Activated CD4-positive, alpha-beta T cell treated with anti-CD3 and anti-CD28 coated beads for 36 hours (primary cell): ENCODE measurements around the gene VPS35L. TPM values are rescaled to one million over a fixed set of nuclear protein-coding genes. Genes with fewer than 3 reads are reported as not detected.
"Not testable (repeated sequence)": the region's sequence is repeated elsewhere in the genome, so short reads cannot be mapped to it uniquely, and the experiment has no call there.

ENCODE experiments used
- ATAC-seq: fragments of 200-7000 bp; cut with Tn5 transposase; one replicate; pipeline ENCODE4 v1.10.0; 2021; ENCODE audit warnings: mild to moderate bottlenecking, moderate library complexity
- CTCF ChIA-PET: fragments of 350-600 bp; sonication (Branson Sonifier 250); formaldehyde crosslinking; loops from one replicate; lab custom pipeline; 2021; ENCODE audit warnings: antibody characterized with exemption; lab: Charles Lee
- POLR2A ChIA-PET: fragments of 350-600 bp; sonication (Branson Sonifier 250); formaldehyde crosslinking; loops from one replicate; lab custom pipeline; 2021; ENCODE audit warnings: antibody characterized with exemption, inconsistent platforms; lab: Charles Lee
- DNase-seq: peaks from one replicate; pipeline ENCODE4 v3.0.0-alpha.2; 2020
- H3K27ac Mint-ChIP-seq: one replicate; pipeline ENCODE4 v1.8.0; 2021; ENCODE audit warnings: mixed read lengths
- H3K27me3 Mint-ChIP-seq: one replicate; pipeline ENCODE4 v1.8.0; 2021; ENCODE audit warnings: mixed read lengths
- H3K36me3 Mint-ChIP-seq: one replicate; pipeline ENCODE4 v1.8.0; 2021; ENCODE audit warnings: low read depth, mixed read lengths
- H3K4me1 Mint-ChIP-seq: one replicate; pipeline ENCODE4 v1.8.0; 2021; ENCODE audit warnings: mixed read lengths
- H3K4me3 Mint-ChIP-seq: one replicate; pipeline ENCODE4 v1.8.0; 2021; ENCODE audit warnings: mild to moderate bottlenecking, moderate library complexity, mixed read lengths
- H3K9me3 Mint-ChIP-seq: one replicate; pipeline ENCODE4 v1.8.0; 2021; ENCODE audit warnings: low read depth, mixed read lengths
- intact Hi-C, 2 experiments: fragments of 100-400 bp; cut with DNase I in 1 of 2; cut with micrococcal nuclease in 1 of 2; formaldehyde crosslinking; loops; one replicate each; pipeline versions ENCODE4 v1.14.2 to v1.15.1; 2022 to 2024; cut with DNase I, micrococcal nuclease
- total RNA-seq, 2 experiments: library from RNA; stranded (reverse); gene quantifications; one replicate each; pipeline ENCODE4 v1.2.3, GENCODE V29; 2021

The VPS35L gene
- total RNA-seq, 2 experiments from 2014 or later, result 30.7 to 31.6 TPM

DNA sequence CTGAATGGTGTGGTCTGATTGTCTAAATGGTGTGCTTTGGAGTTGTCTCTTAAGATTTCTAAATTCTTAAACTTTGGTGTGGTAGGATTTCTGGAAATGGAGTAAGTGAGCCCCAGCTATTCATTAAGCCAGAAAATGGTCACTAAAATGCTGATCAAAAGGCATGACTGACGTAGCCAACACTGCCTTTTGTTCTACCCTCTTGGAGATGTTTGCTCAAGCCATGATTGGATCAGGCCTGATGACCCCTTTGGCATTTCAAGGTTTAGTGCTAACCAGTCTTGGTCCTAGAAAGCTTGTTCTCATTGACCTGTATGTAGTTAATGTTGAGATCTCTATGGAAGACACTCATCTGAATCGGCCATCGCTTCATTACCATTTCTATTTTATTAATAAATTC is 94.5 kb downstream of the VPS35L start:
- CTCF ChIA-PET, result interaction anchor here (3.3 kb wide), 1 partner anchor 9 kb away, joined by 12 read pairs; no protein-coding TSS in a partner anchor
- no peaks in the 10 kb centered on the region for H3K4me1 Mint-ChIP-seq
- no peak overlapping the region for H3K27ac Mint-ChIP-seq
- DNase-seq (no peak), ATAC-seq (no peak)
- POLR2A ChIA-PET, result interaction anchor here (0.9 kb wide), 1 partner anchor 13 kb away, joined by 3 read pairs; no protein-coding TSS in a partner anchor
- peaks cover 29% of the 10 kb centered on the region for H3K36me3 Mint-ChIP-seq
- intact Hi-C loops, result no loop called here
- H3K9me3 Mint-ChIP-seq, result no peaks in the 10 kb centered on the region
- H3K4me3 Mint-ChIP-seq, result no peak overlapping the region
- no peaks in the 10 kb centered on the region for H3K27me3 Mint-ChIP-seq

- Mint-ChIP-seq H3K9me3 (no peaks in the 10 kb centered on the region), H3K27ac (no peak overlapping the region), H3K4me1 (no peaks in the 10 kb centered on the region), H3K27me3 (no peaks in the 10 kb centered on the region), H3K4me3 (no peak overlapping the region), H3K36me3 (peaks cover 39% of the 10 kb centered on the region)
- POLR2A ChIA-PET, result no interaction called here
- CTCF ChIA-PET, result interaction anchor here (0.8 kb wide), 1 partner anchor 287 kb away, joined by 3 read pairs; no protein-coding TSS in a partner anchor
- no peak for ATAC-seq
- DNase-seq, result no peak
- intact Hi-C loops, result no loop called here
These were observed 98.6 kb downstream of the VPS35L start for GRCh38 chr16:19654147-19654546.

DNA sequence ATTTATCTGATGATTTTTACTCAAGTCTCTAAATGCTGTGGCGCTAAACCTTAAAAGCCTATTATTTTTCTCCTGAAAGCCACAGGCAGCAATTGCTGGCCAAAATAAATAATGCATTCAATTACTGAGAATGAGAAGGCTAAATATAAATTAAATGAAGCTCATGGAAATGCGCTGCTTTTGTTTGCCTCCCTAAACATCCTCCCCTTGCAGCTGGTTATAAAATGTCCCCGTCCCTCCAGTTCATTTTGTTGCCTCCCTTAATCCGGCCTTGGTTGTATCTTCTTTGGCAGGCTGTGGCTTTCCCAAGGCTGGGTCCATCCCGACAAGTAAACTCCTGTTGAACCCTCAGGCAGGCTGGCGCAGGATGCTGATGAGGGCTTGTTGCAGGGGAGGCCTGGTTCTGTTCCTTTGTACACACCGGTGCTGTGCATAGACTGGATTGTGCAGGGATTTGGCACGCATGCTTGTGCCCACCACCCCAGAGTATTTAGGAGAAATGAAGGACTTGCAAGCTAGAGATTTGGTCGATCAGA is 99.8 kb downstream of the VPS35L start:
- Mint-ChIP-seq H3K36me3 (peaks cover 41% of the 10 kb centered on the region), H3K27me3 (no peaks in the 10 kb centered on the region), H3K27ac (no peak overlapping the region), H3K4me3 (no peak overlapping the region), H3K4me1 (peaks cover 4% of the 10 kb centered on the region), H3K9me3 (no peaks in the 10 kb centered on the region)
- ATAC-seq (no peak), DNase-seq (no peak)
- ChIA-PET POLR2A (no interaction called here), CTCF (interaction anchor here (0.8 to 1.0 kb wide), 2 partner anchors 76 to 286 kb away, joined by 3 read pairs; no protein-coding TSS in a partner anchor)
- intact Hi-C loops, result no loop called here

DNA sequence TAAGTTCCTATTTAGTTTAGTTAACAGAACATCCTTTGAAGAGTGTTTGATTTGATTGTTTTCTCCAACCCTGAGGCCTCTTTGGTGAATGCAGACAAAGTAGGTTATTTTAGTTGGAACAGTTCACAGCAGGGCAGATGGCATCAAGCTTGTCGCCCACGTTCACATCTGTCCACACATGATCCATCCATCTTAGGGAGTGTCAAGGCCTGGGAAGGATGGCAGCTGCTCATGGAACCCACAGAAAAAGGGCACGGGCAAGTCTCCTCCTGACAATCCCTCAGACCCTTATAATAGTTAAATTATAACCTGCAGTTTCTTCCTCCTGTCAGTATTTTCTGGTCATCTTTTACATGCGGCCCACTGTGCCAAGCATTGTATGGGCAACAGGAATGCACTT is 102.3 kb downstream of the VPS35L start:
- H3K27me3 Mint-ChIP-seq, result no peaks in the 10 kb centered on the region
- H3K4me1 Mint-ChIP-seq, result peaks cover 7% of the 10 kb centered on the region
- no peak overlapping the region for H3K4me3 Mint-ChIP-seq
- H3K27ac Mint-ChIP-seq, result no peak overlapping the region
- H3K9me3 Mint-ChIP-seq, result no peaks in the 10 kb centered on the region
- DNase-seq (no peak), ATAC-seq (no peak)
- H3K36me3 Mint-ChIP-seq, result peaks cover 36% of the 10 kb centered on the region
- intact Hi-C loops, result no loop called here
- CTCF ChIA-PET, result no interaction called here
- POLR2A ChIA-PET, result no interaction called here

GRCh38 chr16:19659554-19659953 is 104.1 kb downstream of the VPS35L start:
- intact Hi-C loops, result no loop called here
- POLR2A ChIA-PET, result no interaction called here
- Mint-ChIP-seq H3K36me3 (peaks cover 33% of the 10 kb centered on the region), H3K27ac (no peak overlapping the region), H3K4me3 (no peak overlapping the region), H3K4me1 (peaks cover 7% of the 10 kb centered on the region), H3K9me3 (no peaks in the 10 kb centered on the region), H3K27me3 (no peaks in the 10 kb centered on the region)
- no peak for ATAC-seq
- CTCF ChIA-PET, result no interaction called here
- DNase-seq, result no peak

- Mint-ChIP-seq H3K9me3 (peaks cover 3% of the 10 kb centered on the region), H3K4me1 (peaks cover 7% of the 10 kb centered on the region), H3K4me3 (no peak overlapping the region), H3K27ac (no peak overlapping the region), H3K36me3 (peaks cover 37% of the 10 kb centered on the region), H3K27me3 (no peaks in the 10 kb centered on the region)
- ChIA-PET CTCF (no interaction called here), POLR2A (no interaction called here)
- peak; percentile 79 for ATAC-seq
- no peak for DNase-seq
- intact Hi-C loops, result no loop called here
These were observed 104.9 kb downstream of the VPS35L start for GRCh38 chr16:19660432-19660831.

DNA sequence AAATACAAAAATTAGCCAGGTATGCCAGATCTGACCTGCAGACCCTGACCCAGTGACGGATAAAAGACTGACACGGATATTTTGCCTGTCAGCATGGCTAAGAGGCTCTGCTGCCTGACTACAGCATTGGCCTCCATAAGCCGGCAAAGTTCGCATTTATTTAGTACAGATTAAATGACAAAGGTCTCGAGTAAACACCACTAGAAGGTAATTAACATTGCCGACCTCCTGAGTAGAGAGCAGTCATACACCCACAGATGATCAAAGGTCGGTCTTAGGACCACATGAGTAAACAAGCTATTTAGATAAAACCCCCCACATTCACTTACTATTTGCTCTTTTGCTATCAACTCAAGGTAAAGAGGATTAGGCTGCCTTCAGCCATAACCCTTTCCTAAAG is 106.8 kb downstream of the VPS35L start:
- ChIA-PET POLR2A (interaction anchor here (1.1 kb wide), 1 partner anchor 13 kb away, joined by 3 read pairs; no protein-coding TSS in a partner anchor), CTCF (interaction anchor here (0.8 kb wide), 1 partner anchor 9 kb away, joined by 4 read pairs; no protein-coding TSS in a partner anchor)
- Mint-ChIP-seq H3K27ac (no peak overlapping the region), H3K4me3 (no peak overlapping the region), H3K36me3 (peaks cover 34% of the 10 kb centered on the region), H3K9me3 (peaks cover 5% of the 10 kb centered on the region), H3K27me3 (no peaks in the 10 kb centered on the region), H3K4me1 (peaks cover 7% of the 10 kb centered on the region)
- ATAC-seq (no peak), DNase-seq (no peak)
- intact Hi-C loops, result no loop called here

GRCh38 chr16:19664166-19664565 is 108.7 kb downstream of the VPS35L start:
- POLR2A ChIA-PET, result no interaction called here
- peaks cover 36% of the 10 kb centered on the region for H3K36me3 Mint-ChIP-seq
- H3K27ac Mint-ChIP-seq, result no peak overlapping the region

GRCh38 chr16:19665313-19665712 is 109.8 kb downstream of the VPS35L start:
- H3K4me1 Mint-ChIP-seq, DNase-seq, intact Hi-C loops, POLR2A ChIA-PET, ATAC-seq, H3K27me3 Mint-ChIP-seq, CTCF ChIA-PET, H3K27ac Mint-ChIP-seq, H3K4me3 Mint-ChIP-seq, H3K9me3 Mint-ChIP-seq: not testable (repeated sequence)
- peaks cover 39% of the 10 kb centered on the region for H3K36me3 Mint-ChIP-seq

More at GRCh38 chr16:19664166-19664565, 108.7 kb downstream of the VPS35L start:
- Mint-ChIP-seq H3K27me3 (no peaks in the 10 kb centered on the region), H3K4me1 (peaks cover 7% of the 10 kb centered on the region), H3K4me3 (no peak overlapping the region), H3K9me3 (peaks cover 5% of the 10 kb centered on the region)
- ATAC-seq (no peak), DNase-seq (no peak)
- intact Hi-C loops, result no loop called here
- CTCF ChIA-PET, result no interaction called here

DNA sequence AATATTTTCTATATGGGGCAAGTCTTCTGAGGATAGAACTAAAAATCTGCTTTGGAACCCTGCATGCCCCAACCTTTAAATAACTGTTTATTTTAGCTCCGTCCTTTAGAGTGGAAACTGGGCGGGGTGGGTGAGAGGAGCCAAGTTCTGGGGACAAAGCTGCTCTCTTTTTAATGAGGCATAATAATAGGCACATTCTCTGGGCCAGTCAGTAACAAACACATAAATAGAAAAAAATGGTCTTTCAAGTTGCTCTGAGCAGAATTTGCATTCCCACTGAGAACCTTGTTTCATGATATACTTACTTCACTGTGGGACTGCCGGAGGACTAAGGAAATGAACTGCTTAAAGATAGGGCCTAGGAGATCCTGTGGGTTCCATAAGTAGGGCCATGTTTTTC is 111.0 kb downstream of the VPS35L start:
- Mint-ChIP-seq H3K27me3 (no peaks in the 10 kb centered on the region), H3K4me3 (no peak overlapping the region), H3K27ac (no peak overlapping the region), H3K4me1 (no peaks in the 10 kb centered on the region), H3K36me3 (peaks cover 37% of the 10 kb centered on the region), H3K9me3 (peaks cover 5% of the 10 kb centered on the region)
- ATAC-seq (no peak), DNase-seq (no peak)
- ChIA-PET POLR2A (interaction anchor here (0.6 kb wide), 1 partner anchor 33 kb away, joined by 6 read pairs; no protein-coding TSS in a partner anchor), CTCF (no interaction called here)
- intact Hi-C loops, result no loop called here

DNA sequence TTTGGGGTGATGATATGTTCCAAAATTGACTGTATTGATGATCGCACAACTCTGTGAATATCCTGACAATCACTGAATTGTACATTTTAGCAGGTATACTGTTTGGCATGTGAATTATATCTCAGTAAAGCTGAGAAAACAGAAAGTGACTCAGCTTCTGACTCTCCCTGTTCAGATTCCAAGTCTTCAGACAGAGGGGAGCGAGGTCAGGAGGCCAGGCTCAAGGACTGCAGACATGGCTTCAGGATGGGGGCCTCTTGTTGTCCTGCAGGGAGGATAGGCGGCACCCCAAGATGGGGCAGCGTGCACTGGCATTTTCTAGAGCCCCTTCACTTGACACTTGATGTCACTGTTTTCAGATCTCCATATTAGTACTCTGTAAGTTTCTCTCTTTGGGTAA is 116.9 kb downstream of the VPS35L start:
- Mint-ChIP-seq H3K36me3 (peaks cover 34% of the 10 kb centered on the region), H3K27ac (no peak overlapping the region), H3K27me3 (no peaks in the 10 kb centered on the region), H3K4me1 (no peaks in the 10 kb centered on the region), H3K9me3 (no peaks in the 10 kb centered on the region), H3K4me3 (no peak overlapping the region)
- no peak for DNase-seq
- ChIA-PET POLR2A (no interaction called here), CTCF (interaction anchor here (1.0 kb wide), 1 partner anchor 10 kb away, joined by 4 read pairs; no protein-coding TSS in a partner anchor)
- no peak for ATAC-seq
- intact Hi-C loops, result no loop called here

DNA sequence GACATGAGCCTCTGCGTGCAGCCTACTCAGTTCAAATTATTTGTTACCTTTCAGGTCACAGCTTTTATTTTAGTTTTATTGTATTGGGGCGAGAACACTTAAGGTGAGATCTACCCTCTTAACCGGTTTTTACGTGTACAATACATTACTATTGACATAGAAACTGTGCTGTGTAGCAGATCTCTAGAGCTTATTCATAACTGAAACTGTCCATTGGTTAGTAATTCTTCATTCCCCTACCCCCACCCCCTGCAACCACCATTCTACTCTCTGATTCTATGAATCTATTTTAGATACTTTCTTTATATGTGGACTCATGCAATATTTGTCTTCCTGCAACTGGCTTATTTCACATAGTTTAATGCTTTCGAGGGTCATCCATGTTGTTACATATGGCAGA is 119.0 kb downstream of the VPS35L start:
- H3K4me1 Mint-ChIP-seq, result no peaks in the 10 kb centered on the region
- ATAC-seq, result no peak
- H3K9me3 Mint-ChIP-seq, result no peaks in the 10 kb centered on the region
- no peaks in the 10 kb centered on the region for H3K27me3 Mint-ChIP-seq
- CTCF ChIA-PET, result no interaction called here
- no peak overlapping the region for H3K4me3 Mint-ChIP-seq
- no peak for DNase-seq
- POLR2A ChIA-PET, result no interaction called here
- intact Hi-C loops, result no loop called here
- no peak overlapping the region for H3K27ac Mint-ChIP-seq
- peaks cover 22% of the 10 kb centered on the region for H3K36me3 Mint-ChIP-seq
